Measurements from ENCODE around the gene PWP1.

DNA sequence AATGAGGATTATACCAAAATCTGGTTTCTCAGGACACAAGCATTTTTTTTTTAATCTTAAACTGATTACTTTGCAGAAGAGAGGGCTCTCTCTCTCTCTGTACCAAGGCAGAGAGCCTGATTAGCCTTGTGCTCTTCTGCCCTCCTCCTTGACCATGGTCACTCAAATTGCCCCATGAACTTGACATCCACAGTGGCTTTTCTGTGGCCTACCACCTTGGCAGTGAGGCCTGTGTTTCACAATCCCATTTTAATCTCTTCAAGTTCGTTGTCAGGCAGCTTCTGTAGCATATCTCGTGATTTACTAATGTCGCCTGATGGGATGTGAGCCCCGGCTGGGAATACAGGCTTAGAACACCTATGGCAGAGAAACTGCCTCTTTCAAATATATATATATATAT, 30.7 kb upstream of the PWP1 start:
- TF ChIP-seq, protein P1, sequence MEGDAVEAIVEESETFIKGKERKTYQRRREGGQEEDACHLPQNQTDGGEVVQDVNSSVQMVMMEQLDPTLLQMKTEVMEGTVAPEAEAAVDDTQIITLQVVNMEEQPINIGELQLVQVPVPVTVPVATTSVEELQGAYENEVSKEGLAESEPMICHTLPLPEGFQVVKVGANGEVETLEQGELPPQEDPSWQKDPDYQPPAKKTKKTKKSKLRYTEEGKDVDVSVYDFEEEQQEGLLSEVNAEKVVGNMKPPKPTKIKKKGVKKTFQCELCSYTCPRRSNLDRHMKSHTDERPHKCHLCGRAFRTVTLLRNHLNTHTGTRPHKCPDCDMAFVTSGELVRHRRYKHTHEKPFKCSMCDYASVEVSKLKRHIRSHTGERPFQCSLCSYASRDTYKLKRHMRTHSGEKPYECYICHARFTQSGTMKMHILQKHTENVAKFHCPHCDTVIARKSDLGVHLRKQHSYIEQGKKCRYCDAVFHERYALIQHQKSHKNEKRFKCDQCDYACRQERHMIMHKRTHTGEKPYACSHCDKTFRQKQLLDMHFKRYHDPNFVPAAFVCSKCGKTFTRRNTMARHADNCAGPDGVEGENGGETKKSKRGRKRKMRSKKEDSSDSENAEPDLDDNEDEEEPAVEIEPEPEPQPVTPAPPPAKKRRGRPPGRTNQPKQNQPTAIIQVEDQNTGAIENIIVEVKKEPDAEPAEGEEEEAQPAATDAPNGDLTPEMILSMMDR (IDR thresholded peaks at IDR 0.05): no peak
- TF ChIP-seq EZH2 (IDR thresholded peaks at IDR 0.05; ENCODE audit: borderline replicate concordance, insufficient read depth, low read depth, low read length, poor library complexity, severe bottlenecking): no peak
